Trophoblast cell (in vitro differentiated cells and primary cell): ENCODE results near the gene EIF3A.
"Not testable (repeated sequence)": the region's sequence is repeated elsewhere in the genome, so short reads cannot be mapped to it uniquely, and the experiment has no call there.

Source experiments
- DNase-seq, 2 donors: peaks; one replicate each; pipeline ENCODE4 v3.0.0-alpha.2; 2016
- H2AFZ ChIP-seq: 2 replicates; pipeline ENCODE4 v1.6.1; 2013; ENCODE audit warnings: low read length, moderate library complexity, mild to moderate bottlenecking; ENCODE audit not compliant: insufficient read depth, poor library complexity
- H2AK5ac ChIP-seq: 2 replicates; pipeline ENCODE4 v1.6.1; 2013; ENCODE audit warnings: mild to moderate bottlenecking, low read length
- H2BK120ac ChIP-seq: 2 replicates; pipeline ENCODE4 v1.6.1; 2013; ENCODE audit warnings: low read length, mild to moderate bottlenecking, moderate library complexity; ENCODE audit not compliant: insufficient read depth, poor library complexity
- H2BK12ac ChIP-seq: 2 replicates; pipeline ENCODE4 v1.6.1; 2013; ENCODE audit warnings: mild to moderate bottlenecking, low read length, moderate library complexity
- H2BK5ac ChIP-seq: 2 replicates; pipeline ENCODE4 v1.6.1; 2013; ENCODE audit warnings: low read length, low read depth, moderate library complexity, mild to moderate bottlenecking; ENCODE audit not compliant: poor library complexity
- H3K14ac ChIP-seq: 2 replicates; pipeline ENCODE4 v1.6.1; 2013; ENCODE audit warnings: mild to moderate bottlenecking, low read length
- H3K18ac ChIP-seq: 2 replicates; pipeline ENCODE4 v1.6.1; 2013; ENCODE audit warnings: mild to moderate bottlenecking, low read length
- H3K23ac ChIP-seq: 2 replicates; pipeline ENCODE4 v1.6.1; 2013; ENCODE audit warnings: low read length
- H3K27ac ChIP-seq: 2 replicates; pipeline ENCODE4 v1.5.1; 2013; ENCODE audit warnings: low read depth, mild to moderate bottlenecking, inconsistent platforms, low read length, moderate library complexity
- H3K27me3 ChIP-seq: 2 replicates; pipeline ENCODE4 v1.6.1; 2013; ENCODE audit warnings: inconsistent platforms, mild to moderate bottlenecking, low read length, moderate library complexity; ENCODE audit not compliant: insufficient read depth
- H3K36me3 ChIP-seq, 2 experiments: 1 replicate in 1 of 2; 2 replicates in 1 of 2; pipeline ENCODE4 v1.6.1; 2013; ENCODE audit warnings: low read length in 2 of 2, mild to moderate bottlenecking in 2 of 2, moderate library complexity in 1 of 2; ENCODE audit not compliant: insufficient read depth in 2 of 2, control insufficient read depth in 1 of 2
- H3K4ac ChIP-seq: 2 replicates; pipeline ENCODE4 v1.6.1; 2013; ENCODE audit warnings: low read depth, mild to moderate bottlenecking, low read length, moderate library complexity
- H3K4me1 ChIP-seq, 2 experiments: 1 replicate in 1 of 2; 2 replicates in 1 of 2; pipeline ENCODE4 v1.6.1; 2013; ENCODE audit warnings: low read length in 2 of 2, mild to moderate bottlenecking in 2 of 2, moderate library complexity in 1 of 2; ENCODE audit not compliant: insufficient read depth in 2 of 2, control insufficient read depth in 1 of 2
- H3K4me2 ChIP-seq: 2 replicates; pipeline ENCODE4 v1.6.1; 2013; ENCODE audit warnings: inconsistent platforms, mild to moderate bottlenecking, low read length, moderate library complexity
- H3K4me3 ChIP-seq: 2 replicates; pipeline ENCODE4 v1.5.1; 2013; ENCODE audit warnings: mild to moderate bottlenecking, low read depth, low read length, inconsistent platforms
- H3K79me1 ChIP-seq: one replicate; pipeline ENCODE4 v1.6.1; 2013; ENCODE audit warnings: low read length
- H3K79me2 ChIP-seq: 2 replicates; pipeline ENCODE4 v1.6.1; 2013; ENCODE audit warnings: low read length, mild to moderate bottlenecking; ENCODE audit not compliant: control insufficient read depth, insufficient read depth, poor library complexity
- H3K9ac ChIP-seq: 2 replicates; pipeline ENCODE4 v1.6.1; 2013; ENCODE audit warnings: mild to moderate bottlenecking, low read length
- H3K9me3 ChIP-seq: 2 replicates; pipeline ENCODE4 v1.6.1; 2013; ENCODE audit warnings: low read depth, mild to moderate bottlenecking, control low read depth, inconsistent platforms, low read length; ENCODE audit not compliant: insufficient read depth
- H4K12ac ChIP-seq: 2 replicates; pipeline ENCODE4 v1.6.1; 2013; ENCODE audit warnings: low read depth, mild to moderate bottlenecking, low read length, moderate library complexity
- H4K8ac ChIP-seq: 2 replicates; pipeline ENCODE4 v1.6.1; 2013; ENCODE audit warnings: low read depth, mild to moderate bottlenecking, low read length, moderate library complexity
- H4K91ac ChIP-seq: one replicate; pipeline ENCODE4 v1.6.1; 2013; ENCODE audit warnings: low read depth, mild to moderate bottlenecking, low read length, moderate library complexity
- WGBS: extraction: QIAGEN DNeasy Blood & Tissue Kit; methylation state at CpG from one replicate; pipeline ENCODE4 v1.1.7; 2013; ENCODE audit warnings: missing lambda C conversion rate; ENCODE audit not compliant: insufficient read length, insufficient coverage; ENCODE audit errors: extremely low coverage; 5-methylcytosine and 5-hydroxymethylcytosine counted together

Gene EIF3A

GRCh38 chr10:119028900-119029612 lies 51.6 kb downstream of the EIF3A start:
- Histone ChIP-seq H3K9me3 (no peaks in the 10 kb centered on the region), H3K23ac (no peak overlapping the region), H4K8ac (no peak overlapping the region), H3K27me3 (no peaks in the 10 kb centered on the region), H2BK120ac (no peak overlapping the region), H3K27ac (no peak overlapping the region), H3K79me2 (peaks cover 2% of the 10 kb centered on the region), H3K36me3 (peaks cover 5 to 7% of the 10 kb centered on the region in 2 experiments), H3K14ac (no peak overlapping the region), H2AK5ac (no peak overlapping the region), H2AFZ (no peak overlapping the region), H3K4ac (no peak overlapping the region), H3K9ac (no peak overlapping the region), H4K91ac (no peak overlapping the region), H3K18ac (no peak overlapping the region), H2BK12ac (no peak overlapping the region), H3K4me2 (peak overlapping the region; percentile 99), H3K4me3 (peak overlapping the region; percentile 38), H2BK5ac (no peak overlapping the region), H3K4me1 (peaks cover 13 to 16% of the 10 kb centered on the region in 2 experiments), H4K12ac (no peak overlapping the region), H3K79me1 (no peaks in the 10 kb centered on the region)
- WGBS = no CpG with 5 or more reads among the region's 68 CpGs
- peak; percentile 88 to 89 for DNase-seq

- not testable (repeated sequence) for H3K9ac ChIP-seq, H3K14ac ChIP-seq, H3K18ac ChIP-seq, H2BK12ac ChIP-seq, H4K8ac ChIP-seq, H2BK120ac ChIP-seq, H2AK5ac ChIP-seq, H3K23ac ChIP-seq, H4K12ac ChIP-seq, H3K27ac ChIP-seq, H3K9me3 ChIP-seq, H4K91ac ChIP-seq, H3K27me3 ChIP-seq, DNase-seq, H3K4me3 ChIP-seq, H2BK5ac ChIP-seq, H3K36me3 ChIP-seq, H3K79me1 ChIP-seq, H3K79me2 ChIP-seq, H3K4ac ChIP-seq, H2AFZ ChIP-seq
- WGBS = no CpG with 5 or more reads among the region's 10 CpGs
- H3K4me2 ChIP-seq = peak overlapping the region; percentile 99
- peaks cover 17 to 20% of the 10 kb centered on the region in 2 experiments for H3K4me1 ChIP-seq
Observed at GRCh38 chr10:119028445-119028899, 52.1 kb downstream of the EIF3A start.

GRCh38 chr10:119026301-119027110 lies 54.1 kb downstream of the EIF3A start:
- no peak overlapping the region for H3K14ac ChIP-seq
- no peak overlapping the region for H3K18ac ChIP-seq
- no peaks in the 10 kb centered on the region for H3K27me3 ChIP-seq
- no peak overlapping the region for H3K27ac ChIP-seq
- peaks cover 2% of the 10 kb centered on the region for H3K79me2 ChIP-seq
- no peak overlapping the region for H4K12ac ChIP-seq
- H3K9me3 ChIP-seq = no peaks in the 10 kb centered on the region
- no CpG with 5 or more reads among the region's 18 CpGs for WGBS
- H3K4me3 ChIP-seq = no peak overlapping the region
- H3K36me3 ChIP-seq = no peaks in the 10 kb centered on the region
- no peak overlapping the region for H2BK12ac ChIP-seq
- no peak overlapping the region for H3K4ac ChIP-seq
- H4K8ac ChIP-seq = no peak overlapping the region
- no peak overlapping the region for H2BK5ac ChIP-seq
- no peak overlapping the region for H3K4me2 ChIP-seq
- no peak overlapping the region for H3K9ac ChIP-seq
- H2AK5ac ChIP-seq = no peak overlapping the region
- H3K79me1 ChIP-seq = no peaks in the 10 kb centered on the region
- no peak for DNase-seq
- peaks cover 30% of the 10 kb centered on the region in 2 experiments for H3K4me1 ChIP-seq
- H4K91ac ChIP-seq = no peak overlapping the region
- H2AFZ ChIP-seq = no peak overlapping the region
- H3K23ac ChIP-seq = no peak overlapping the region
- H2BK120ac ChIP-seq = no peak overlapping the region

- no peak overlapping the region for H3K23ac ChIP-seq
- no peaks in the 10 kb centered on the region for H3K9me3 ChIP-seq
- no peaks in the 10 kb centered on the region for H3K79me1 ChIP-seq
- H2BK120ac ChIP-seq = no peak overlapping the region
- no peaks in the 10 kb centered on the region for H3K36me3 ChIP-seq
- no peak overlapping the region for H2AK5ac ChIP-seq
- no peak overlapping the region for H3K4me2 ChIP-seq
- no peak overlapping the region for H3K4ac ChIP-seq
- H3K79me2 ChIP-seq = peaks cover 2% of the 10 kb centered on the region
- DNase-seq = no peak
- H3K18ac ChIP-seq = no peak overlapping the region
- no peaks in the 10 kb centered on the region for H3K27me3 ChIP-seq
- no peak overlapping the region for H4K8ac ChIP-seq
- WGBS = no CpG with 5 or more reads among the region's 7 CpGs
- H3K9ac ChIP-seq = no peak overlapping the region
- no peak overlapping the region for H3K27ac ChIP-seq
- H4K12ac ChIP-seq = no peak overlapping the region
- no peak overlapping the region for H2BK5ac ChIP-seq
- H4K91ac ChIP-seq = no peak overlapping the region
- no peak overlapping the region for H3K4me3 ChIP-seq
- H2BK12ac ChIP-seq = peak overlapping the region; percentile 26
- no peak overlapping the region for H3K14ac ChIP-seq
- H2AFZ ChIP-seq = no peak overlapping the region
- H3K4me1 ChIP-seq = peaks cover 30 to 34% of the 10 kb centered on the region in 2 experiments
Observed at GRCh38 chr10:119025776-119026175, 54.8 kb downstream of the EIF3A start.
